SK-N-SH (cell line): ENCODE measurements around the gene SULT6B1. TPM values are rescaled to one million over a fixed set of nuclear protein-coding genes. Genes with fewer than 3 reads are reported as not detected.

Experiments used
- CTCF ChIA-PET: fragments of 300-600, 350-600 bp; formaldehyde crosslinking; extraction: SDS; loops from one replicate; lab custom pipeline; 2021; lab: Yijun Ruan, JAX
- POLR2A ChIA-PET: fragments of 350-600 bp; sonication (Branson Sonifier 250); formaldehyde crosslinking; extraction: SDS; loops from one replicate; lab custom pipeline; 2020; ENCODE audit warnings: antibody characterized with exemption, inconsistent platforms; lab: Yijun Ruan, JAX
- DNase-seq: peaks from one replicate; pipeline ENCODE4 v3.0.0; 2012
- H2AFZ ChIP-seq: fragments of 200-600 bp; sonication (generic); 2 replicates; pipeline ENCODE4 v1.8.1; 2016; ENCODE audit warnings: antibody characterized with exemption, mild to moderate bottlenecking, low read depth
- H3F3A ChIP-seq: fragments of 200-600 bp; sonication (generic); replicated peaks from 2 replicates; pipeline ENCODE3; 2016; ENCODE audit warnings: antibody characterized with exemption, mild to moderate bottlenecking; ENCODE audit not compliant: insufficient read depth
- H3K27ac ChIP-seq, 2 experiments: fragments of 200-500 bp in 1 of 2; fragments of 200-600 bp in 1 of 2; sonication (Bioruptor generic) in 1 of 2; sonication (generic), shearing (Covaris generic) in 1 of 2; 2 replicates each; pipeline versions ENCODE4 v1.5.1 to v1.6.1; 2014 to 2016; ENCODE audit warnings: low read depth in 2 of 2, inconsistent platforms in 1 of 2, low read length in 1 of 2, mild to moderate bottlenecking in 1 of 2, mixed read lengths in 1 of 2
- H3K27me3 ChIP-seq: fragments of 200-600 bp; sonication (generic), shearing (Covaris generic); 2 replicates; pipeline ENCODE4 v1.6.1; 2016; ENCODE audit warnings: mixed run types; ENCODE audit not compliant: insufficient read depth
- H3K36me3 ChIP-seq, 2 experiments: fragments of 200-500 bp in 1 of 2; fragments of 200-600 bp in 1 of 2; sonication (Bioruptor generic) in 1 of 2; sonication (generic) in 1 of 2; replicated peaks in 1 of 2; 2 replicates each; pipeline versions ENCODE3 to v1.5.1; 2014 to 2016; ENCODE audit warnings: low read length in 1 of 2, mild to moderate bottlenecking in 1 of 2; ENCODE audit not compliant: insufficient read depth in 2 of 2, control insufficient read depth in 1 of 2
- H3K4me1 ChIP-seq, 2 experiments: fragments of 200-500 bp in 1 of 2; fragments of 200-600 bp in 1 of 2; sonication (Bioruptor generic) in 1 of 2; sonication (generic), shearing (Covaris generic) in 1 of 2; 2 replicates each; pipeline versions ENCODE4 v1.5.1 to v1.6.1; 2014 to 2016; ENCODE audit warnings: low read depth in 1 of 2, low read length in 1 of 2, mixed run types in 1 of 2; ENCODE audit not compliant: insufficient read depth in 2 of 2, control insufficient read depth in 1 of 2
- H3K4me2 ChIP-seq: fragments of 200-600 bp; sonication (generic), shearing (Covaris generic); 2 replicates; pipeline ENCODE4 v1.6.1; 2017; ENCODE audit warnings: mixed run types
- H3K4me3 ChIP-seq, 2 experiments: fragments of 200-500 bp in 1 of 2; fragments of 200-600 bp in 1 of 2; sonication (Bioruptor generic) in 1 of 2; sonication (generic), shearing (Covaris generic) in 1 of 2; 2 replicates each; pipeline versions ENCODE4 v1.5.1 to v1.8.1; 2014 to 2016; ENCODE audit warnings: low read depth in 2 of 2, inconsistent platforms in 1 of 2, low read length in 1 of 2, mild to moderate bottlenecking in 1 of 2, mixed read lengths in 1 of 2, moderate library complexity in 1 of 2
- H3K79me2 ChIP-seq: fragments of 200-600 bp; sonication (generic); 2 replicates; pipeline ENCODE4 v1.8.1; 2017; ENCODE audit warnings: mild to moderate bottlenecking; ENCODE audit not compliant: insufficient read depth
- H3K9ac ChIP-seq: fragments of 200-600 bp; sonication (generic); 2 replicates; pipeline ENCODE4 v1.6.1; 2017; ENCODE audit warnings: mixed run types
- H3K9me2 ChIP-seq: fragments of 200-600 bp; sonication (generic); 2 replicates; pipeline ENCODE4 v1.6.1; 2017; ENCODE audit warnings: mixed run types
- H3K9me3 ChIP-seq: fragments of 200-600 bp; sonication (generic); 2 replicates; pipeline ENCODE4 v1.6.1; 2017; ENCODE audit warnings: mixed run types, mild to moderate bottlenecking, moderate library complexity
- H4K20me1 ChIP-seq: fragments of 200-600 bp; sonication (generic); 2 replicates; pipeline ENCODE4 v1.6.1; 2017; ENCODE audit warnings: mild to moderate bottlenecking, mixed run types; ENCODE audit not compliant: insufficient read depth
- ELF1 ChIP-seq: IDR thresholded peaks from 2 replicates; pipeline ENCODE4 v1.4.0; 2012
- EP300 ChIP-seq, 2 experiments: IDR thresholded peaks; 2 replicates each; pipeline versions ENCODE4 v1.4.0 to v1.6.1; 2012; ENCODE audit warnings: borderline replicate concordance in 1 of 2, low read depth in 1 of 2, low read length in 1 of 2
- EZH2phosphoT487 ChIP-seq: fragments of 200-600 bp; sonication (generic); IDR thresholded peaks from 2 replicates; pipeline ENCODE4 v1.6.1; 2017; ENCODE audit warnings: low read depth, mixed run types, mild to moderate bottlenecking, antibody characterized with exemption, moderate library complexity, borderline replicate concordance
- FOSL2 ChIP-seq: IDR thresholded peaks from 2 replicates; pipeline ENCODE4 v1.4.0; 2012; ENCODE audit warnings: low read depth, mild to moderate bottlenecking, moderate library complexity, borderline replicate concordance
- FOXM1 ChIP-seq: IDR thresholded peaks from 2 replicates; pipeline ENCODE4 v1.4.0; 2012; ENCODE audit warnings: low read depth, mild to moderate bottlenecking
- GABPA ChIP-seq: IDR thresholded peaks from 2 replicates; pipeline ENCODE4 v1.4.0; 2012; ENCODE audit warnings: low read depth, mild to moderate bottlenecking
- MEF2A ChIP-seq: IDR thresholded peaks from 2 replicates; pipeline ENCODE4 v1.4.0; 2012; ENCODE audit warnings: low read depth, borderline replicate concordance
- MXI1 ChIP-seq: IDR thresholded peaks from 2 replicates; pipeline ENCODE4 v1.6.1; 2012; ENCODE audit warnings: mild to moderate bottlenecking, low read depth, low read length, improper control_type of control experiment
- NFIC ChIP-seq: IDR thresholded peaks from 2 replicates; pipeline ENCODE4 v1.4.0; 2012; ENCODE audit warnings: borderline replicate concordance
- POLR2AphosphoS5 ChIP-seq: IDR thresholded peaks from 2 replicates; pipeline ENCODE4 v1.6.1; 2012; ENCODE audit warnings: low read depth, low read length
- RAD21 ChIP-seq: IDR thresholded peaks from 2 replicates; pipeline ENCODE4 v1.6.1; 2012; ENCODE audit warnings: mild to moderate bottlenecking, low read length
- RCOR1 ChIP-seq: fragments of 150-350 bp; IDR thresholded peaks from 2 replicates; pipeline ENCODE4 v1.6.1; 2017; ENCODE audit warnings: antibody characterized with exemption, low read length
- RFX5 ChIP-seq: IDR thresholded peaks from 2 replicates; pipeline ENCODE4 v1.6.1; 2012; ENCODE audit warnings: mild to moderate bottlenecking, improper control_type of control experiment, low read length
- RXRA ChIP-seq: IDR thresholded peaks from 2 replicates; pipeline ENCODE4 v1.4.0; 2012; ENCODE audit warnings: low read depth, mild to moderate bottlenecking, borderline replicate concordance
- TCF12 ChIP-seq: IDR thresholded peaks from 2 replicates; pipeline ENCODE4 v1.4.0; 2012
- TEAD4 ChIP-seq: IDR thresholded peaks from 2 replicates; pipeline ENCODE4 v1.4.0; 2012; ENCODE audit warnings: mild to moderate bottlenecking, borderline replicate concordance; ENCODE audit not compliant: insufficient read depth
- USF2 ChIP-seq: fragments of 150-350 bp; IDR thresholded peaks from 2 replicates; pipeline ENCODE4 v1.6.1; 2017; ENCODE audit warnings: antibody characterized with exemption, low read length, low read depth, borderline replicate concordance
- YY1 ChIP-seq: IDR thresholded peaks from 2 replicates; pipeline ENCODE4 v1.4.0; 2012; ENCODE audit warnings: low read depth, mild to moderate bottlenecking
- WGBS: methylation state at CpG from one replicate; pipeline ENCODE4 v1.1.6; 2017; ENCODE audit warnings: low lambda C conversion rate; 5-methylcytosine and 5-hydroxymethylcytosine counted together
- polyA plus RNA-seq, 3 experiments: library from polyadenylated mRNA; depleted of rRNA; stranded (reverse); fragments of >200 nt; gene quantifications; 2 replicates each; pipeline ENCODE4 v1.2.3, GENCODE V29; 2012
- TF ChIP-seq, protein P1 (sequence below): IDR thresholded peaks from 2 replicates; pipeline ENCODE4; 2012
- TF ChIP-seq, protein P2 (sequence below): IDR thresholded peaks from 2 replicates; pipeline ENCODE4 v1.4.0; 2012; ENCODE audit warnings: low read depth, borderline replicate concordance
- TF ChIP-seq, protein P3 (sequence below): fragments of 200-600 bp; sonication (generic); IDR thresholded peaks from 2 replicates; pipeline ENCODE4 v1.6.1; 2017; ENCODE audit warnings: antibody characterized with exemption, mild to moderate bottlenecking, moderate library complexity

SULT6B1 gene
- polyA plus RNA-seq, 1 of the 3 experiments (the other 2 are of a cell fraction): not detected

DNA sequence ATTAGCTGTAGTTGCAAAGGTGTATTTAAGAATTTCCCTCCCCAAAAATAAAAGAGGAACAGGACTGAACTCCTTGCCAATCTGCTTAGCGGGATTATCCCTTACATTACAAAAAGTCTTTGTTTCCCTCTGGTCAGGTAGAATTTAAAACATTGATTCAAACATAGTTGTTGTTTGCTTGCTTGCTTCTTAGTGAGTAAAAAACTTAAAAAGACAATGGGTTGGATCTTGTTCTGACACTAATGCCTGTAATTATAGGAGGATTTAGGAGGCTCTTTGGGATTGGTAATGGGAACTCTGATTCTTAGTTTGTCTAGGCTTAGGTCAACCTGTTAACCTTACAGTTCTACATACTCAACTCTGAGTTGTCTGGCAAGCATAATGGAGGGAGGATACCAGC lies 4.1 kb upstream of the SULT6B1 start (continued):
- TF ChIP-seq RCOR1: no peak
- no peak for TF ChIP-seq TEAD4
- TF ChIP-seq, protein P1, sequence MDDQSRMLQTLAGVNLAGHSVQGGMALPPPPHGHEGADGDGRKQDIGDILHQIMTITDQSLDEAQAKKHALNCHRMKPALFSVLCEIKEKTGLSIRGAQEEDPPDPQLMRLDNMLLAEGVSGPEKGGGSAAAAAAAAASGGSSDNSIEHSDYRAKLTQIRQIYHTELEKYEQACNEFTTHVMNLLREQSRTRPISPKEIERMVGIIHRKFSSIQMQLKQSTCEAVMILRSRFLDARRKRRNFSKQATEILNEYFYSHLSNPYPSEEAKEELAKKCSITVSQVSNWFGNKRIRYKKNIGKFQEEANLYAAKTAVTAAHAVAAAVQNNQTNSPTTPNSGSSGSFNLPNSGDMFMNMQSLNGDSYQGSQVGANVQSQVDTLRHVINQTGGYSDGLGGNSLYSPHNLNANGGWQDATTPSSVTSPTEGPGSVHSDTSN: no peak
- TF ChIP-seq, protein P2, sequence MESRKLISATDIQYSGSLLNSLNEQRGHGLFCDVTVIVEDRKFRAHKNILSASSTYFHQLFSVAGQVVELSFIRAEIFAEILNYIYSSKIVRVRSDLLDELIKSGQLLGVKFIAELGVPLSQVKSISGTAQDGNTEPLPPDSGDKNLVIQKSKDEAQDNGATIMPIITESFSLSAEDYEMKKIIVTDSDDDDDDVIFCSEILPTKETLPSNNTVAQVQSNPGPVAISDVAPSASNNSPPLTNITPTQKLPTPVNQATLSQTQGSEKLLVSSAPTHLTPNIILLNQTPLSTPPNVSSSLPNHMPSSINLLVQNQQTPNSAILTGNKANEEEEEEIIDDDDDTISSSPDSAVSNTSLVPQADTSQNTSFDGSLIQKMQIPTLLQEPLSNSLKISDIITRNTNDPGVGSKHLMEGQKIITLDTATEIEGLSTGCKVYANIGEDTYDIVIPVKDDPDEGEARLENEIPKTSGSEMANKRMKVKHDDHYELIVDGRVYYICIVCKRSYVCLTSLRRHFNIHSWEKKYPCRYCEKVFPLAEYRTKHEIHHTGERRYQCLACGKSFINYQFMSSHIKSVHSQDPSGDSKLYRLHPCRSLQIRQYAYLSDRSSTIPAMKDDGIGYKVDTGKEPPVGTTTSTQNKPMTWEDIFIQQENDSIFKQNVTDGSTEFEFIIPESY: no peak
- TF ChIP-seq, all 33 proteins: peak for 0

- no peaks in the 10 kb centered on the region for H4K20me1 ChIP-seq
- peaks cover 2% of the 10 kb centered on the region; the same call in 1 of the 2 replicates for H3K79me2 ChIP-seq
- no peaks in the 10 kb centered on the region for H3K27me3 ChIP-seq
- no peaks in the 10 kb centered on the region for H3F3A ChIP-seq
- ChIA-PET CTCF (interaction anchor here (0.8 to 1.2 kb wide), 2 partner anchors 12 to 20 kb away, joined by 3 read pairs; no protein-coding TSS in a partner anchor), POLR2A (no interaction called here)
- TF ChIP-seq RFX5: no peak
- no peak for TF ChIP-seq GABPA
- TF ChIP-seq MXI1: no peak
- no peak for TF ChIP-seq FOXM1
- no peak for TF ChIP-seq USF2
- TF ChIP-seq RXRA: no peak
- no peak for TF ChIP-seq TCF12
- TF ChIP-seq TEAD4: no peak
- no peak for TF ChIP-seq EZH2phosphoT487
- TF ChIP-seq EP300 (IDR thresholded peaks at IDR 0.05; ENCODE audit: borderline replicate concordance in 1 of 2, low read depth in 1 of 2, low read length in 1 of 2): no peak
- no peak for TF ChIP-seq MEF2A
- TF ChIP-seq, protein P3, sequence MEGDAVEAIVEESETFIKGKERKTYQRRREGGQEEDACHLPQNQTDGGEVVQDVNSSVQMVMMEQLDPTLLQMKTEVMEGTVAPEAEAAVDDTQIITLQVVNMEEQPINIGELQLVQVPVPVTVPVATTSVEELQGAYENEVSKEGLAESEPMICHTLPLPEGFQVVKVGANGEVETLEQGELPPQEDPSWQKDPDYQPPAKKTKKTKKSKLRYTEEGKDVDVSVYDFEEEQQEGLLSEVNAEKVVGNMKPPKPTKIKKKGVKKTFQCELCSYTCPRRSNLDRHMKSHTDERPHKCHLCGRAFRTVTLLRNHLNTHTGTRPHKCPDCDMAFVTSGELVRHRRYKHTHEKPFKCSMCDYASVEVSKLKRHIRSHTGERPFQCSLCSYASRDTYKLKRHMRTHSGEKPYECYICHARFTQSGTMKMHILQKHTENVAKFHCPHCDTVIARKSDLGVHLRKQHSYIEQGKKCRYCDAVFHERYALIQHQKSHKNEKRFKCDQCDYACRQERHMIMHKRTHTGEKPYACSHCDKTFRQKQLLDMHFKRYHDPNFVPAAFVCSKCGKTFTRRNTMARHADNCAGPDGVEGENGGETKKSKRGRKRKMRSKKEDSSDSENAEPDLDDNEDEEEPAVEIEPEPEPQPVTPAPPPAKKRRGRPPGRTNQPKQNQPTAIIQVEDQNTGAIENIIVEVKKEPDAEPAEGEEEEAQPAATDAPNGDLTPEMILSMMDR: no peak
- no peak for TF ChIP-seq NFIC
- no peak for TF ChIP-seq FOSL2
- TF ChIP-seq POLR2AphosphoS5: no peak
- TF ChIP-seq ELF1: no peak
- TF ChIP-seq RAD21: no peak
- TF ChIP-seq YY1: no peak
- no peaks in the 10 kb centered on the region for H3K9me2 ChIP-seq
- no peak overlapping the region for H3K9ac ChIP-seq
- no peaks in the 10 kb centered on the region for H3K9me3 ChIP-seq
- no peak overlapping the region for H3K4me2 ChIP-seq
- no peak for DNase-seq
- no peaks in the 10 kb centered on the region for H3K36me3 ChIP-seq
- H2AFZ ChIP-seq: no peak overlapping the region
- H3K4me3 ChIP-seq: no peak overlapping the region
- WGBS: 84% methylated on average over 6 of the region's 6 CpGs
- H3K27ac ChIP-seq: no peak overlapping the region
- peaks cover 0 to 5% of the 10 kb centered on the region in 2 experiments; a peak in 2 of 4 replicates for H3K4me1 ChIP-seq
These were observed 3.3 kb upstream of the SULT6B1 start for GRCh38 chr2:37191747-37192146.
